Endothelial cell (in vitro differentiated cells): ENCODE data around the gene GET4. TPM values are rescaled to one million over a fixed set of nuclear protein-coding genes. Genes with fewer than 3 reads are reported as not detected.

Experiments
- DNase-seq: peaks from one replicate; pipeline ENCODE4 v3.0.0; 2021; ENCODE audit warnings: low spot score
- H3K27ac Mint-ChIP-seq: one replicate; pipeline ENCODE4 v1.8.0; 2021; ENCODE audit warnings: mixed read lengths, inconsistent platforms; ENCODE audit not compliant: unreplicated experiment
- H3K27me3 Mint-ChIP-seq: one replicate; pipeline ENCODE4 v1.8.0; 2021; ENCODE audit warnings: mild to moderate bottlenecking, moderate library complexity, mixed read lengths, inconsistent platforms; ENCODE audit not compliant: unreplicated experiment
- H3K36me3 Mint-ChIP-seq: one replicate; pipeline ENCODE4 v1.8.0; 2021; ENCODE audit warnings: mild to moderate bottlenecking, low read depth, mixed read lengths, inconsistent platforms; ENCODE audit not compliant: unreplicated experiment
- H3K4me1 Mint-ChIP-seq: one replicate; pipeline ENCODE4 v1.8.0; 2021; ENCODE audit warnings: mild to moderate bottlenecking, mixed read lengths, inconsistent platforms; ENCODE audit not compliant: unreplicated experiment
- H3K4me3 Mint-ChIP-seq: one replicate; pipeline ENCODE4 v1.8.0; 2021; ENCODE audit warnings: mild to moderate bottlenecking, mixed read lengths, inconsistent platforms; ENCODE audit not compliant: unreplicated experiment
- H3K9me3 Mint-ChIP-seq: one replicate; pipeline ENCODE4 v1.8.0; 2021; ENCODE audit warnings: mixed read lengths, inconsistent platforms; ENCODE audit not compliant: unreplicated experiment
- CTCF ChIP-seq: fragments of 200-600 bp; sonication (generic); IDR thresholded peaks from one replicate; pipeline ENCODE4 v1.5.0; 2021; ENCODE audit warnings: antibody characterized with exemption; ENCODE audit not compliant: unreplicated experiment
- total RNA-seq: library from RNA; stranded (reverse); fragmentation: NEBNext Ultra II Directional; extraction: Animal tissue kit (Norgen Biotek cat#: 25700); gene quantifications from one replicate; pipeline ENCODE4 v1.2.1, GENCODE V29; 2021; ENCODE audit not compliant: unreplicated experiment

The GET4 gene
- total RNA-seq, 1 donor from 2014 or later = 61.3 TPM

DNA sequence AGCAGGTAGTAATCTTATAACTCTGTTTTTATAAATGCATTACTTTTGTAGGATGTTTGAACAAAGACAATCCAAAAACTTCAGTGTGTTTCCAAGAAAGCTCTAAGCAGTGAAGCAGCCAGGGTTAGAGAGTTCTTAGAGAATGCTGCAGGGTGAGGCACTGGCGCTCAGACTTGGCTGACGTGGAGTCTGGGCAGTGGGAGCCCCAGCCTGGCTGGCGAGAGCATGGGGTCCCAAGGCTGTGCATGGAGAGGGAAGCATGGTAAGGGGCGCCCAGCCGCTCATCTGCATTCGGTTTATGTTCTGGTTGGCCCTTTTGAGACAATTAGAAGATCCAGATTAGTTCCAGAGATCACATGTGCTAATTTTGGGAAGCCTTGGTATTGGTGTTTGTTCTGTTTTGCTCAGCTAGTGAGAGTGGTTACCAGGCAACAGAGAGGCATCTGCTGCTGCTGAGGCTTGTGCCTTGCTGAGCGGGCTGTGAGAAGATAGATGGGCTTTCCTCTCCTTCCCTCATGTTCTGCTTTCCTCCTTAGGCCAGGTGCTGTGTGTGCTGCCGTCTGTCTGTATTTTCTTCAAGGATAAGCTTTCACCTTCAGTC lies 33.8 kb upstream of the GET4 start:
- Mint-ChIP-seq H3K27ac (no peak overlapping the region), H3K9me3 (no peaks in the 10 kb centered on the region), H3K36me3 (peaks cover 47% of the 10 kb centered on the region), H3K27me3 (peaks cover 2% of the 10 kb centered on the region), H3K4me3 (no peak overlapping the region), H3K4me1 (no peaks in the 10 kb centered on the region)
- no peak for DNase-seq
- TF ChIP-seq CTCF = no peak

DNA sequence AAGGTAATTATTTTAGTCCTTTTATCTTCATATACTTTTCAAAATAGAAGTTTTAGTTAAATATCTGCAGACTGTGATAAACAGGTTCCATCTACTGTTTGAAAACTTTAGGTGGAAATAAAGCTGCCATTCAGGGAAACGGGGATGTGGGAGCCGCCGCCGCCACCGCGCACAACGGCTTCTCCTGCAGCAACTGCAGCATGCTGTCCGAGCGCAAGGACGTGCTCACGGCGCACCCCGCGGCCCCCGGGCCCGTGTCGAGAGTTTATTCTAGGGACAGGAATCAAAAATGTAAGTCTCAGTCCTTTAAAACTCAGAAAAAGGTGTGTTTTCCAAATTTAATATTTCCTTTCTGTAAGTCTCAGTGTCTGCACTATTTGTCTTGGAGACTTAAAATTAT lies 33.1 kb upstream of the GET4 start:
- Mint-ChIP-seq H3K36me3 (peaks cover 45% of the 10 kb centered on the region), H3K27me3 (peaks cover 4% of the 10 kb centered on the region), H3K27ac (no peak overlapping the region), H3K4me3 (no peak overlapping the region), H3K4me1 (no peaks in the 10 kb centered on the region), H3K9me3 (no peaks in the 10 kb centered on the region)
- DNase-seq = no peak
- TF ChIP-seq CTCF = no peak

DNA sequence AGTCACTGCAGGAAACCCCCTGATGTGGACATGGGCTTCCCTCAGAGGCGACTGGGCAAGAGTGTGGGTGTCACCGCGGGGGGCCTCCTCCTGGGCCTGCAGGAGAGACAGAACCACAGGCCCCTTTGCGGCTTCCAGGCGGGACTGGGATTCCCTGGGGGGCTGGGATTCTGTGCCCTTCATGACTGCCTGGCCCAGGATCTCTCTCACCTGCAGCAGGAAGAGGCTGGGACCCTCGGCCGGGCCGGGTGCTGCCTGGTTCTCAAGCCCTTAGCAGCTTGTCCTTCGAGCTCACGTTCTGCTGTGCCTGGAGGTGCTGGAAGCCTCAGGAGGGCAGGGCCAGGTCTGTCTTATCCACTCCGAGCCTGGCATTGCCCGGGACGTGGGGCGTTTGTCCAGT lies 32.3 kb upstream of the GET4 start:
- H3K27ac Mint-ChIP-seq = no peak overlapping the region
- H3K27me3 Mint-ChIP-seq = peaks cover 7% of the 10 kb centered on the region
- H3K4me3 Mint-ChIP-seq = no peak overlapping the region
- no peaks in the 10 kb centered on the region for H3K4me1 Mint-ChIP-seq
- no peaks in the 10 kb centered on the region for H3K9me3 Mint-ChIP-seq
- no peak for DNase-seq
- peaks cover 50% of the 10 kb centered on the region for H3K36me3 Mint-ChIP-seq
- no peak for TF ChIP-seq CTCF

GRCh38 chr7:844514-844913 lies 31.8 kb upstream of the GET4 start:
- Mint-ChIP-seq H3K27ac (no peak overlapping the region), H3K9me3 (no peaks in the 10 kb centered on the region), H3K4me1 (no peaks in the 10 kb centered on the region), H3K36me3 (peaks cover 52% of the 10 kb centered on the region), H3K27me3 (peaks cover 7% of the 10 kb centered on the region), H3K4me3 (no peak overlapping the region)
- DNase-seq = no peak
- no peak for TF ChIP-seq CTCF

DNA sequence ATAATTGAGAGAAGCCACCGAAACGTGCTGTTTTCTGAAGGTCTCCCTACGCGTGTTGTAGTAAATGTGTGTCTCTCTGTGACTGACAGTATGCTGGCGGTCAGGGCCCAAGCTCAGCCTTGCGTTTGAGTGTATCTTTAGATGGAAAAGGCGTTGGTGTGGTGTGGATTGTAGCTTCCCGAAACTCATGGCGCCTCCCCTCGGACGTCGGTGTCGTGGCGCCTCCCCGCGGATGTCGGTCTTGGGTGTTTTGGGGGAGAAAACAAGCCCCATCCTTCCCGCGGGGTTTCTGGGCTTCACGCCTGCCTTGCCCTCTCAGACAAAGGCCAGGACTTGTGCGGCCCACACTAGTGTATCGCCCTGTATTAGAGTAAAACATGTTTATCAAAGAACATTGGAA lies 31.3 kb upstream of the GET4 start:
- DNase-seq = no peak
- Mint-ChIP-seq H3K4me3 (peak overlapping the region; percentile 77), H3K4me1 (no peaks in the 10 kb centered on the region), H3K36me3 (peaks cover 53% of the 10 kb centered on the region), H3K27me3 (peaks cover 7% of the 10 kb centered on the region), H3K27ac (peak overlapping the region; percentile 78), H3K9me3 (no peaks in the 10 kb centered on the region)
- no peak for TF ChIP-seq CTCF
